Ishikawa (cell line): ENCODE measurements around the gene ANP32A.
A peak's percentile ranks its signal among the peaks of the same experiment; 100 is the strongest.

Experiments
- CEBPB ChIP-seq: IDR thresholded peaks from 2 replicates; pipeline ENCODE4 v1.6.1; 2012
- CREB1 ChIP-seq: IDR thresholded peaks from 2 replicates; pipeline ENCODE4 v1.6.1; 2012; ENCODE audit warnings: low read depth
- EGR1 ChIP-seq: IDR thresholded peaks from 2 replicates; pipeline ENCODE4 v1.6.1; 2012
- EP300 ChIP-seq: IDR thresholded peaks from 2 replicates; pipeline ENCODE4 v1.6.1; 2012; ENCODE audit warnings: borderline replicate concordance
- FOXM1 ChIP-seq: IDR thresholded peaks from 2 replicates; pipeline ENCODE4 v1.6.1; 2012; ENCODE audit warnings: low read depth, borderline replicate concordance
- NFIC ChIP-seq: IDR thresholded peaks from 2 replicates; pipeline ENCODE4 v1.6.1; 2012
- RAD21 ChIP-seq: IDR thresholded peaks from 2 replicates; pipeline ENCODE4 v1.6.1; 2012; ENCODE audit warnings: low read depth
- REST ChIP-seq: IDR thresholded peaks from 2 replicates; pipeline ENCODE4 v1.6.1; 2012; ENCODE audit warnings: low read depth, mild to moderate bottlenecking
- TAF1 ChIP-seq: IDR thresholded peaks from 2 replicates; pipeline ENCODE4 v1.6.1; 2012; ENCODE audit warnings: low read depth, mild to moderate bottlenecking
- TCF12 ChIP-seq: IDR thresholded peaks from 2 replicates; pipeline ENCODE4 v1.6.1; 2012; ENCODE audit warnings: low read depth
- TEAD4 ChIP-seq: IDR thresholded peaks from 2 replicates; pipeline ENCODE4 v1.6.1; 2012
- USF1 ChIP-seq: IDR thresholded peaks from 2 replicates; pipeline ENCODE4 v1.6.1; 2012
- YY1 ChIP-seq: IDR thresholded peaks from 2 replicates; pipeline ENCODE4 v1.6.1; 2012; ENCODE audit warnings: low read depth
- ZBTB7A ChIP-seq: IDR thresholded peaks from 2 replicates; pipeline ENCODE4 v1.6.1; 2012; ENCODE audit warnings: low read depth
- TF ChIP-seq, protein P1 (sequence below): IDR thresholded peaks from 2 replicates; pipeline ENCODE4 v1.6.1; 2012

ANP32A gene

DNA sequence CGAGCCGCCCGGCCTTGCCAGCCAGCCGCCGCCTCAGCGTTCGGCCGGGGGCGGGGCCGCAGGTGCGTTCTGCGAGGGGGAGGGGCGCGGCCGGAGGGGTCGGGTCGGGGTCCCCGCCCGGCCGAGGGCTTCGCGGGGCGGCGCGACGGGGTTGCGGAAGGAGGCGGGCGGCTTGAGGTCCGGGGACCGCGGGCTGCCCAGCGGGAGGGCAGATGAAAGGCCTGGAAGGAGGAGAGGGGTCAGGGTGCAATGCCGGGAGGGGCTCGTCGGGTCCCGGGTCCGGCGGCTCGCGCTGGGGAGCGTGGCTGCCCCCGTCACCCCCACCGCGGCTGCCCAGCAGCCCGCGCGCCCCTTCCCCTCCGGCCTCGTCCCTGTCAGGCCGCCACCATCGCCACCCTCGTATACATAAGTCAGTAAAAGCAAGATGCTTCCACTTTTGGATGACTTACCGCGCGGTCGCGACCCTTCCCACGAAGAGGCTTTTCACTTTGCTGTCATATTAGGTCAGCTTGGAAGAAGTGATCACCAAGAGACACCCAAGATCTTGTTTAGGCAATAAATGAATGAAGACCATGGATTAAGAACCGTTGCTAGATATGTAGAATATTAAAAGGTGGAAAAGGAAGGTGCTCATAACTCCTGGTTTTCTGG lies 620 bp upstream of the ANP32A start:
- no peak for TF ChIP-seq EP300
- TF ChIP-seq, protein P1, sequence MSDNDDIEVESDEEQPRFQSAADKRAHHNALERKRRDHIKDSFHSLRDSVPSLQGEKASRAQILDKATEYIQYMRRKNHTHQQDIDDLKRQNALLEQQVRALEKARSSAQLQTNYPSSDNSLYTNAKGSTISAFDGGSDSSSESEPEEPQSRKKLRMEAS, result 0 out of 2 replicates have a peak, but pooled peaks have one; percentile 13
- no peak for TF ChIP-seq FOXM1
- no peak for TF ChIP-seq REST

DNA sequence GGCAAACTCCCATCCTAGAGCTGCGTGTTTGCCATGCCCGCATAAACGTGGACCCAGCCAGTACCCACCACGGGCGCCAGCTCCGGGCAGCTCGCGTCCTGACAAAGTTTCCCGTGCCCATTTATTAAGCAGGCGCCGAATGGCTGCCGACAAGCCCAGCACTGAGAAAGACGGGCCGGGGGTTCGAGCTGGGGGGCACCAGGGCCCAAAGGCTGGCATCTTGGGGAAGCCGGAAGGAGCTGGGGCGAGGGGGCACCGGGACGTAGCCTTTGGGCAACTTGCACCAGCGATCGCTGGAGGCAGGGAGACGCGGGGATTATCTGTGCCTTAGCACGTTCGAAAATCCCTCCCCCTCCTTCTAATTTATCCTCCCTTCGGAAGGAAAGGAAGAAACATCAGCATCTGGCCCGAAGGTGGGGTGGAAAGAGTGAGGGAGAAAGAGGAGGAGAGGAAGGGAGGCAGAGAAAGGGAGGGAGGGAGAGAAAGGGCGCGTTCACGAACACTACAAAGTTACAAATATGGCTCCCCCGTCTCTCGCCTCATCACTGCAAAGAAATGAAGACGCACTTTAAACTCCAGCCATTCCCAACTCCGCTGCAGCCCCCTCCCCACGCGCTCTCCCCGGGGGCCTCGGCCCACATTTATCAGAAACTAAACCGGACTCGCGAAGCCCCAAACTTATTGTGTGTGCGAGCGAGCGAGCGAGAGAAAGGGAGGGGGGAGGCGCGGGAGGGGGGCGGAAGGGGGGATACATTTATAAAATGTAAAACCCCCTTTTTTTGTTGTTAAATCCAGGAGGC lies 1.0 kb downstream of the ANP32A start:
- TF ChIP-seq EP300 (no peak), CREB1 (no peak), EGR1 (no peak), REST (no peak), NFIC (no peak), YY1 (peak; percentile 64; the same call in 1 of the 2 replicates), FOXM1 (no peak), CEBPB (no peak), ZBTB7A (no peak; the same call in 1 of the 2 replicates), TEAD4 (no peak), TCF12 (0 out of 2 replicates have a peak, but pooled peaks have one; percentile 36), RAD21 (no peak), USF1 (no peak), TAF1 (0 out of 2 replicates have a peak, but pooled peaks have one; percentile 39)
- TF ChIP-seq, protein P1, result peak; percentile 43

DNA sequence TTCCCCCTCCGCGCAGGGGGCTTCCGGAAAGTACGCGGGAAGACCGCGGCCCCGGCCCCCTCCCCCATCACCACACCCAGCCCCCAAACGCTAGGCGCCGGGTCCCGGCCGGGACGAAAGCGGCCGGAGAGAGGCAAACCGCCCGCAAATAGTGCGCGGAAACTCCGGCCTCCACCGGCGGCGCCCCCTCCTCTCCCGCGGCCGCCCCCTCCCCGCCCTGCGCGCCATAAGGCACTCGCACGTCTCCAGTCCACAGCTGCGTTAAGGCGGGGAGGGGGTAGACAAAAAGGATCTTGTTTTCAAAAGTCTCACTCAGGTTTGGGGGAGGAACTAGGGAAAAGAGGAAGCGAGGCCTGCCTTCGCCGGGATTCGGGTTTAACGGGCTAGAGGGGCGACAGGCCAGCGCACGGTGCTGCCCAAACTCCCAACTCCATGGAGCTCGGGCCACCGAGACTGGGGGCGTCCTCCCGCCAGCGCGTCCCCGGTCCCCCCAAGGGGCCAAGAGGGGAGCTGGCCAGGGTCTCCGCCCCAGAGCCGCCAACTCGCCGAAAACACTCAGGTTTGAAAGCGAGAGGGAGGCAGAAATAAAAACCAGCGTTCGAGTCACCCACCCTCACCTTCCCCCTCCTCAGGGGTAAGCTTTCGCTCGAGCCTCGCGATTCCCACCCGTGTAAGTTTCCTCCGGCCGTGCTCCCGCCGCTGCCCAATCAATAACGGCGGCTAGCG lies 1.8 kb downstream of the ANP32A start:
- 0 out of 2 replicates have a peak, but pooled peaks have one; percentile 4 for TF ChIP-seq TAF1
- TF ChIP-seq CEBPB, result no peak
- 0 out of 2 replicates have a peak, but pooled peaks have one; percentile 25 for TF ChIP-seq EGR1
- no peak for TF ChIP-seq FOXM1
- peak; percentile 75; the same call in 1 of the 2 replicates for TF ChIP-seq ZBTB7A
- TF ChIP-seq EP300, result 0 out of 2 replicates have a peak, but pooled peaks have one; percentile 4
- no peak for TF ChIP-seq REST
